ENCODE data around the gene CD80.

The CD80 gene, protein sequence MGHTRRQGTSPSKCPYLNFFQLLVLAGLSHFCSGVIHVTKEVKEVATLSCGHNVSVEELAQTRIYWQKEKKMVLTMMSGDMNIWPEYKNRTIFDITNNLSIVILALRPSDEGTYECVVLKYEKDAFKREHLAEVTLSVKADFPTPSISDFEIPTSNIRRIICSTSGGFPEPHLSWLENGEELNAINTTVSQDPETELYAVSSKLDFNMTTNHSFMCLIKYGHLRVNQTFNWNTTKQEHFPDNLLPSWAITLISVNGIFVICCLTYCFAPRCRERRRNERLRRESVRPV

DNA sequence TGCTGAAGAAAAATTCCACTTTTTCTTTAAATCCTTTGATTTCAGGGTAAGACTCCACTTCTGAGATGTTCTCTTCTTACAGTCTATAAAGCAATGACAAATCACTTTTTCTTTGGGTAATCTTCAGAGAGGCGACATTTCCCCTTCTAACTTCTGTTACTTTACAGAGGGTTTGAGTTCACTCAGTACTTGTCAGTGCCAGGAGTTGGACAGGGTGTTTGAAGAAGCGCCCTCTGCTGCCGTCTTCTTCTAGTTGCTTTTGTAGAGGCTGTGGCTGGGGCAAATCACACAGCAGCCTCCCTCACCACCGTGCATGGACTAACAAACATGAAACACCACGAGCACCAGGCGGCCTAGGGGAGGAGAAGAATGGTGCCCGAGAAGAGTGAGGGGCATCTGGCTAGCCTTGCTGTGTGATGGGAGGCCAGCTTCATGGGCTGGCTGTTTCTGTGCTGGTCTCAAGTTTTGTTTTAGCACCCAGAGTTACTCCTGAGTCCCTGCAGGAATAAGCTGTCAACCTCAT, at the start of gene CD80:
TSS of gene CD80 (minus strand) at position 174 of the 523 bp plus-strand sequence. CDS start 1,886 bp downstream, outside the sequence.
- TF ChIP-seq, protein P1, sequence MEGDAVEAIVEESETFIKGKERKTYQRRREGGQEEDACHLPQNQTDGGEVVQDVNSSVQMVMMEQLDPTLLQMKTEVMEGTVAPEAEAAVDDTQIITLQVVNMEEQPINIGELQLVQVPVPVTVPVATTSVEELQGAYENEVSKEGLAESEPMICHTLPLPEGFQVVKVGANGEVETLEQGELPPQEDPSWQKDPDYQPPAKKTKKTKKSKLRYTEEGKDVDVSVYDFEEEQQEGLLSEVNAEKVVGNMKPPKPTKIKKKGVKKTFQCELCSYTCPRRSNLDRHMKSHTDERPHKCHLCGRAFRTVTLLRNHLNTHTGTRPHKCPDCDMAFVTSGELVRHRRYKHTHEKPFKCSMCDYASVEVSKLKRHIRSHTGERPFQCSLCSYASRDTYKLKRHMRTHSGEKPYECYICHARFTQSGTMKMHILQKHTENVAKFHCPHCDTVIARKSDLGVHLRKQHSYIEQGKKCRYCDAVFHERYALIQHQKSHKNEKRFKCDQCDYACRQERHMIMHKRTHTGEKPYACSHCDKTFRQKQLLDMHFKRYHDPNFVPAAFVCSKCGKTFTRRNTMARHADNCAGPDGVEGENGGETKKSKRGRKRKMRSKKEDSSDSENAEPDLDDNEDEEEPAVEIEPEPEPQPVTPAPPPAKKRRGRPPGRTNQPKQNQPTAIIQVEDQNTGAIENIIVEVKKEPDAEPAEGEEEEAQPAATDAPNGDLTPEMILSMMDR (IDR thresholded peaks at IDR 0.05; ENCODE audit: low read depth, low read length), result peak; percentile 46
- DNase-seq (ENCODE audit: extremely low read depth, low read depth), result peak; percentile 10

DNA sequence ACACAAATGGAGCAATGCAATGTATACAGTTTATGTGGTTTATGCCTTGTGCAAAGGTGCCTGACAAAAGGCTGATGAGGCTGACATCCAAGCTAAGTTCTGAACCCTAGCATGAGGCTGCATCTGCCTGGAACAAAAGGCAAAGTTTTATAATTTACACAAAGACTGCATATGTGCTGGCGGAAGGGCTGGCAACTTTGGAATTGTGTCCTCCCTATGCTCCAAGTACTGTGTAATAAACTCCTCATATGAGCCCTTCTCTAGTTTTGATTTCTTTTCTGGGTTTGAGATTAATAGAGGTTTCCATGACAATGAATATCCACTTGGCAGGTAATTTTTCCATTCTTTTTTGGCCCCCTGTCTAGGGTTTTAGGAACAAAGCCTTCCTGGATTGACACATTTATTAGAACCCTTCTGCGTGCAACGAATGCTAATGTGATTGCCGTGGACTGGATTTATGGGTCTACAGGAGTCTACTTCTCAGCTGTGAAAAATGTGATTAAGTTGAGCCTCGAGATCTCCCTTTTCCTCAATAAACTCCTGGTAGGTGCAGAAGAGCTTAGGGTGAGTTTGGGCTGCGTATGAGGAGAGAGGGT, 49.1 kb upstream of the CD80 start:
- DNase-seq (ENCODE audit: extremely low read depth, low read depth), result no peak
- TF ChIP-seq, protein P1 (IDR thresholded peaks at IDR 0.05; ENCODE audit: low read depth, low read length), result no peak

DNA sequence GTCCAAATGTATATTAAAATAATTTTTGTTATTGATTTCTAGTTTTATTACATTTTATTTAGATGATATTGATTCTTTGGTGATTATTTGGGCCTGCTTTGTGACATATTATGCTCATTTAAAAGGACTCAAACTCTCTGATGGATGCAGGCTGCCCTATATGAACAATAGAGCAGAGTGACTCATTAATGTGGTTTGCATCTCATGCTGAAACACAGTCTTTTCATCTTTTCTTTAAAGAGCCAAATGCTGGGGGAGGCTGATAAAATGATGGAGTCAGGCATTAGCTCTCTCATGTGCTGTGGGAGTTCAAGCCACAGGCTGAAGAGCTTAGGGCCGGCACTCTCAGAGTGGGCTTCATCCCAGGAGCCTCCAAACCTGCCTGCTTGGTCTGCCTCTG, 45.5 kb upstream of the CD80 start:
- DNase-seq (ENCODE audit: extremely low read depth, low read depth), result no peak
- TF ChIP-seq, protein P1 (IDR thresholded peaks at IDR 0.05; ENCODE audit: low read depth, low read length), result no peak

DNA sequence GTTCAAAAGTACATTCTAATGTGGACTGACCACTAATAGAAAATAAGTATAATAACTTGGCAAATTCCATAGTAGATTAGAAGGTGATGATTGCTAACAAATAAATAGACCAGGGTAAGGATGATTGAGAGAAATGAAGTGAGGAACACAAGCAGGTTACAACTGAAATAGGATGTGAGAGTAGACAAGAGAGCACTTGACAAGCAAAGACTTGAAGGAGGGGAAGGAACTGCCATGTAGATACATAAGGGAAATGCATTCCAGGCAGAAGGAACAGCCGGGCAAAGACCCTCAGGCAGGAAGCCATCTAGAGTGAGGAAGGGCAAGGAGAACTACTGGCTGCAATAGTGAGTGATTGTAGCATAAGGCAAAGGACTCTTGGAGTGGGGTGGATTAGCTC, 43.3 kb upstream of the CD80 start:
- TF ChIP-seq, protein P1 (IDR thresholded peaks at IDR 0.05; ENCODE audit: low read depth, low read length), result no peak
- DNase-seq (ENCODE audit: extremely low read depth, low read depth), result no peak

DNA sequence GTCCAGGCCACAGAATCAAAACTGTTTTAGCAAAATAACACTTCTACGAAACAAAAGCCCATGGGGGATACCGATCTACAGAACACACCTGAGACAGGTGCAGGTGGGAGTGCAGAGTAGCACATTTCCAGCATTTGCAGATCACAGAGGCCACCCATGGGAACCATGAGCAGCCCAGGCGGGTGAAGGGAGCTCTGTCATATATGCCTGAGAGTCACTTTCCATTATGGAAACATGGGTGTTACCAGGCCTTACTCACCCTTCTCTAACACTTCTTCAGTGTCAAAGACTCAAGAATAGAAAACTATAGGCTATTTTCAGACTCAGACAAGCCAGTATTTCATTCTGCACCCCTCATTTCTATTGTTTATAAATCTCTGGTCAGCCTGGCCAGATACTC, 41.7 kb upstream of the CD80 start:
- TF ChIP-seq, protein P1 (IDR thresholded peaks at IDR 0.05; ENCODE audit: low read depth, low read length), result no peak
- no peak for DNase-seq (ENCODE audit: extremely low read depth, low read depth)

DNA sequence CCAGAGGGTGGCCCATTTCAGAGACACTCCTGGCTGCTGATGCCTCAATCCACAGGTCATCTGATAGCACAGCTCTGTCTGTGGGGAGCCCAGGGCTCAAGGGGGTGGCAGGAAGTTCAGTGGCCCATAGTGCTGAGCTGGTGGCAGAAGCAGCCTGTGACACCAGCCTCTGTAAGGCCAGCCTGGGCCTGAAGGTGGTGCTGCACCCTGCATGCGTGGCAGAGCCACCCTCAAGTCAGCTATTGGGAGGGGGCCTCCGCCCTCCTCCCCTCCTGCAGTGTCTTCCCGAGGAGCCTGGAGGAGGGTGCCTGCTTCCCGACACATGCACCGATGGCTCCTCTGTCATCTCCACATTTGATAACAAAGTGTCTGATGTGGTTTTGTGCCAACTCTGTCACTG, 41.3 kb upstream of the CD80 start:
- TF ChIP-seq, protein P1 (IDR thresholded peaks at IDR 0.05; ENCODE audit: low read depth, low read length), result peak; percentile 34
- DNase-seq (ENCODE audit: extremely low read depth, low read depth), result no peak

DNA sequence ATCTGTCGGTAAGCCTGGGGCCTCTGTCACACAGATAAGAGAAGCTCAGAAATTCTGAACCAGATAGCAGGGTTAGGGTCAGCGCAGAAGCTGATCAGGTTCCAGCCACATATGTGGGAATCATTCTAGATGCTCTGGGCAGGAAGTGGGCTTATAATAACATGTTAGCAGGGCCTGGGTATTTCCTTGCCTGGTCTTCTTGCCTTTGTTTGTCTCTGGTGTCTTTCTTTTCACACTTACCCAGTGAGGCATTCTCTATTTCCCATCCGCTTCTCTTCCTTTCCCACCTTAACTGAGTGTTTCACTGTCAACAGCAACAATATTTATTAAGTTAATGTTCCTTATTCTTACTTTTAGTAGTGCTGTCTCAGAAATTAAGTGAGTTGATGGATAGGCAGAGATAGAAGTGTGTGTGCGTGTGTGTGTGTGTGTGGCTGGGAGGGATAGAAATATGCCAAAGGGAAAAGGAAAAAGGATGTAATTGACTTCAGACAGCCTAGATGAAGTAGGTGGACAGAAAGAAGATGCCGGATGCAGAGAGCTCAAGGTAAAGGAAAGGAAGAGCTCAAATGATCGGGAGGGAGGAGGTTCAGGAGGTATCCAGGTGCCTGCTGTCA, 40.3 kb upstream of the CD80 start:
- TF ChIP-seq, protein P1 (IDR thresholded peaks at IDR 0.05; ENCODE audit: low read depth, low read length), result no peak

More for the DNA sequence above, 40.3 kb upstream of the CD80 start:
- DNase-seq (ENCODE audit: extremely low read depth, low read depth), result no peak

Data from AG09319 (cell line).